ENCODE measurements around the gene STMN3. TPM values are rescaled to one million over a fixed set of nuclear protein-coding genes. Genes with fewer than 3 reads are reported as not detected.

Gene STMN3
- total RNA-seq, 1 donor from 2014 or later, result 4.6 TPM

- peaks cover 60% of the 10 kb centered on the region for H3K4me1 ChIP-seq
- H3K27ac ChIP-seq (replicated peaks), result no peak overlapping the region
- intact Hi-C loops (cut with micrococcal nuclease), result no loop called here
- H3K36me3 ChIP-seq, result peaks cover 9% of the 10 kb centered on the region
- no peaks in the 10 kb centered on the region for H3K9me3 ChIP-seq (replicated peaks)
- no peak for TF ChIP-seq CTCF (IDR thresholded peaks at IDR 0.05; ENCODE audit: borderline replicate concordance)
- H3K27me3 ChIP-seq (ENCODE audit: low read depth), result no peaks in the 10 kb centered on the region
- no peak for DNase-seq
- H3K4me3 ChIP-seq, result no peak overlapping the region
Observed at GRCh38 chr20:63690898-63691710, 37.9 kb upstream of the STMN3 start.

- intact Hi-C loops (cut with micrococcal nuclease), result no loop called here
- H3K9me3 ChIP-seq (replicated peaks), result no peaks in the 10 kb centered on the region
- peaks cover 9% of the 10 kb centered on the region for H3K36me3 ChIP-seq
- TF ChIP-seq CTCF (IDR thresholded peaks at IDR 0.05; ENCODE audit: borderline replicate concordance), result no peak
- DNase-seq, result no peak
- H3K4me3 ChIP-seq, result no peak overlapping the region
- peaks cover 60% of the 10 kb centered on the region for H3K4me1 ChIP-seq
- no peak overlapping the region for H3K27ac ChIP-seq (replicated peaks)
- H3K27me3 ChIP-seq (ENCODE audit: low read depth), result no peaks in the 10 kb centered on the region
Observed at GRCh38 chr20:63690003-63690897, 37.0 kb upstream of the STMN3 start.

- H3K27ac ChIP-seq (replicated peaks), result peak overlapping the region; percentile 96
- DNase-seq, result no peak
- no peak for TF ChIP-seq CTCF (IDR thresholded peaks at IDR 0.05; ENCODE audit: borderline replicate concordance)
- H3K27me3 ChIP-seq (ENCODE audit: low read depth), result no peaks in the 10 kb centered on the region
- intact Hi-C loops (cut with micrococcal nuclease), result no loop called here
- H3K9me3 ChIP-seq (replicated peaks), result no peaks in the 10 kb centered on the region
- peaks cover 2% of the 10 kb centered on the region for H3K36me3 ChIP-seq
- peaks cover 58% of the 10 kb centered on the region for H3K4me1 ChIP-seq
- no peak overlapping the region for H3K4me3 ChIP-seq
Observed at GRCh38 chr20:63689046-63690002, 36.1 kb upstream of the STMN3 start.

- intact Hi-C loops (cut with micrococcal nuclease), result no loop called here
- no peak for TF ChIP-seq CTCF (IDR thresholded peaks at IDR 0.05; ENCODE audit: borderline replicate concordance)
- no peaks in the 10 kb centered on the region for H3K36me3 ChIP-seq
- no peaks in the 10 kb centered on the region for H3K27me3 ChIP-seq (ENCODE audit: low read depth)
- DNase-seq, result no peak
- peaks cover 59% of the 10 kb centered on the region for H3K4me1 ChIP-seq
- no peak overlapping the region for H3K4me3 ChIP-seq
- H3K9me3 ChIP-seq (replicated peaks), result no peaks in the 10 kb centered on the region
- peak overlapping the region; percentile 96 for H3K27ac ChIP-seq (replicated peaks)
Observed at GRCh38 chr20:63688228-63689045, 35.2 kb upstream of the STMN3 start.

Data from left ventricle myocardium inferior (tissue), 1 donor.